Measurements from ENCODE around the gene PSMB3.
"Not testable (repeated sequence)": the region's sequence is repeated elsewhere in the genome, so short reads cannot be mapped to it uniquely, and the experiment has no call there.

The PSMB3 gene

DNA sequence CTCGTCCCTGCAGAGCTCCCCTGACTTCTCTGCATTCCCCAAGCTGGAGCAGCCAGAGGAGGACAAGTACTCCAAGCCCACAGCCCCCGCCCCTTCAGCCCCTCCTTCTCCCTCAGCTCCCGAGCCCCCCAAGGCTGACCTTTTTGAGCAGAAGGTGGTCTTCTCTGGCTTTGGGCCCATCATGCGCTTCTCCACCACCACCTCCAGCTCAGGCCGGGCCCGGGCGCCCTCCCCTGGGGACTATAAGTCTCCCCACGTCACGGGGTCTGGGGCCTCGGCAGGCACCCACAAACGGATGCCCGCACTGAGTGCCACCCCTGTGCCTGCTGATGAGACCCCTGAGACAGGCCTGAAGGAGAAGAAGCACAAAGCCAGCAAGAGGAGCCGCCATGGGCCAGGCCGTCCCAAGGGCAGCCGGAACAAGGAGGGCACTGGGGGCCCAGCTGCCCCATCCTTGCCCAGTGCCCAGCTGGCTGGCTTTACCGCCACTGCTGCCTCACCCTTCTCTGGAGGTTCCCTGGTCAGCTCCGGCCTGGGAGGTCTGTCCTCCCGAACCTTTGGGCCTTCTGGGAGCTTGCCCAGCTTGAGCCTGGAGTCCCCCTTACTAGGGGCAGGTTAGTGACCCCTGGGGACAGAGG is 36.1 kb upstream of the PSMB3 start:
- DNase-seq: no peak

DNA sequence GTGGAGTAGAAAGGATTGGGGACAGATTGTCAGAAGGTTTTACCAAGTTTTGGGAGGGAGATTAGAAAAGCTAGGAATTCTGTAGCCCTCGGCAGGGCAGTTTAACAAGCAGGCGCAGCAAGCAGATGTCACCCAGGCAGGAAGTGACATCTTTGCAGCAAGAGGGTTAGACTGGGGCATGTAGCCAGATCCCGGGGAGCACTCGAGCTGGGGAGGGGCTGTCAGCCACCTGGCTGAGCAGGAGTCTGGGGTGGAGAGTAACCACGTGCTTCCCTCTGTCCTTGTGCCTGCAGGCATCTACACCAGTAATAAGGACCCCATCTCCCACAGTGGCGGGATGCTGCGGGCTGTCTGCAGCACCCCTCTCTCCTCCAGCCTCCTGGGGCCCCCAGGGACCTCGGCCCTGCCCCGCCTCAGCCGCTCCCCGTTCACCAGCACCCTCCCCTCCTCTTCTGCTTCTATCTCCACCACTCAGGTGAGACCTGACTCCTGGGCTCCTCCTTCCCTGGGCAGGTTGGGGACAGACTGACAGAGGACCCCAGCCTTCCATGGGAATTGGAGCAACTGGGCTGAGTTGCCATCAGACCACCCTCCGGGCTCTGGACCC is 35.3 kb upstream of the PSMB3 start:
- no peak for DNase-seq

DNA sequence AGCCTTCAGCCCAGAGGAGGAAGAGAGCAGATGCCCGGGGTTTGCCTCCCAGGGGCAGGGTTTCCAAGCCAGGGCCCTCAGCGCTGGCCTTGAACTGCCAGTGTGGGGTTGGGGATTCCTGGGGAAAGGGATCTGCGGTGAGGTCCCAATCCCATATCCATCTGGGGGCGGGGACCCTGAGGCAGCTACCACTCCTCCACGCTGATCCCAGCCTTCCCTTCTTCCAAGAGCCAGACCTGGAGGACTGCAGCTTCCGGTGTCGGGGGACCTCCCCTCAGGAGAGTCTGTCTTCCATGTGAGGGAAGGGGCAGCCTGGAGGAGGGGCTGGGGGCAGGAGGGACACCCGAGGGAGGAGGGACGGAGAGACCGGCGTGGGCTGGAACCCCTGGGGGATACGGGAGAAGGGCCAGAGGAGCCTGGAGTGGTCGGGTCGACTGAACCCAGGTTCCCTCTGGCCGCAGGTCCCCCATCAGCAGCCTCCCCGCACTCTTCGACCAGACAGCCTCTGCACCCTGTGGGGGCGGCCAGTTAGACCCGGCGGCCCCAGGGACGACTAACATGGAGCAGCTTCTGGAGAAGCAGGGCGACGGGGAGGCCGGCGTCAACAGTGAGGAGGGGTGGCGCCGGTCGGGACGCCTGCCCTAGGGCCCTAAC is 33.1 kb upstream of the PSMB3 start:
- no peak for DNase-seq

DNA sequence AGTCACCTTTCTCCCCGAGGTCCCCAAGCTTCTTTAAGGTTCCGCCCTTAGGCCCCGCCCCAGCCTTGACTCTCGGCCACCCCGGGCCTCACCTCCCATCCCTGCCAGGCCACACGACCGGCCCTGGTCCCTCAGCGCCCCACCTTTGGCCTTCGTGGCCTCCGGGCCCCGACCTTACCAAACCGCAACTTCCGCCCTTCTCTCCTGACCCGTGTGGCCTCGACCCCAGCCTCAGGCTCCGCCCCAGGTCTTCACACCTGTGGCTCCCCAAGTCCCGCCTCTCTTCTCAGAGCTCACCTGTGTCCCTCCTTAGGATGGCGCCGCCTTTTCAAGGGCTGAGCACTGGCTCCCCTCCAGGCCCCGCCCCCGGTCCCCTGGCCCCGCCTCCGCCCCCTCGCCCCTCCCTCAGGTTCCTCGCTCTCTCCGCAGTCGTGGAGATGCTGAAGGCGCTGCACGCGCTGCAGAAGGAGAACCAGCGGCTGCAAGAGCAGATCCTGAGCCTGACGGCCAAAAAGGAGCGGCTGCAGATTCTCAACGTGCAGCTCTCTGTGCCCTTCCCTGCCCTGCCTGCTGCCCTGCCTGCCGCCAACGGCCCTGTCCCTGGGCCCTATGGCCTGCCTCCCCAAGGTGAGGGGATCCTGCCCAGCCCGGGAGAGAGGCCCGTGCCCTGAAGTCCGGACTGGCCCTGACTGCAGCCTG is 32.4 kb upstream of the PSMB3 start:
- peak in 1 of 2 experiments; percentile 27 for DNase-seq

DNA sequence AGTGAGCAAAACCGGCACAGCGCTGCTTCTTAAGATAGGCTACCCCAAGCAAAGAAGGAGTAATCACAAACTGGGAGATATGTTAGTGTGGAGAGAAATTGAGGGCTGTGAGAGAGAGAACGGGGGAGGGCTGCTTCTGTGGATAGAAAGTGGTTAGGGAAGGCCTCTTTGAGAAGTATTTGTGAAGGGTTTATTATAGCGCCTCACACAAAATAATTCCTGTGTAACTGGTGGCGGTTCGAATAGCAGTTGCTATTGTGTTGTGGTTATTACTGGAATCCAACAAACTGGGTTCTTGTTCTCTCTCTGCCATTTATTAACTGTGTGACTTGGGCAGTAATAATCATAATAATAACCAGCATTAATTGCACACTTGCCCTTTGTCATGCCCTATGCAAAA is 31.6 kb upstream of the PSMB3 start:
- DNase-seq: no peak

DNA sequence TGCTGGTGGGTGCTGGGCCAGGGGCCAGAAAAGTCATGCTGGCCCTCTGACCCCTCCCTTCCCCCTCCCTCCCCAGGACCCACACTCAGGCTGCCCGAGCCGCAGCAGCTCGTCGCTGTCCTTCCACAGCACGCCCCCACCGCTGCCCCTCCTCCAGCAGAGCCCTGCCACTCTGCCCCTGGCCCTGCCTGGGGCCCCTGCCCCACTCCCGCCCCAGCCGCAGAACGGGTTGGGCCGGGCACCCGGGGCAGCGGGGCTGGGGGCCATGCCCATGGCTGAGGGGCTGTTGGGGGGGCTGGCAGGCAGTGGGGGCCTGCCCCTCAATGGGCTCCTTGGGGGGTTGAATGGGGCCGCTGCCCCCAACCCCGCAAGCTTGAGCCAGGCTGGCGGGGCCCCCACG is 30.7 kb upstream of the PSMB3 start:
- no peak for DNase-seq

DNA sequence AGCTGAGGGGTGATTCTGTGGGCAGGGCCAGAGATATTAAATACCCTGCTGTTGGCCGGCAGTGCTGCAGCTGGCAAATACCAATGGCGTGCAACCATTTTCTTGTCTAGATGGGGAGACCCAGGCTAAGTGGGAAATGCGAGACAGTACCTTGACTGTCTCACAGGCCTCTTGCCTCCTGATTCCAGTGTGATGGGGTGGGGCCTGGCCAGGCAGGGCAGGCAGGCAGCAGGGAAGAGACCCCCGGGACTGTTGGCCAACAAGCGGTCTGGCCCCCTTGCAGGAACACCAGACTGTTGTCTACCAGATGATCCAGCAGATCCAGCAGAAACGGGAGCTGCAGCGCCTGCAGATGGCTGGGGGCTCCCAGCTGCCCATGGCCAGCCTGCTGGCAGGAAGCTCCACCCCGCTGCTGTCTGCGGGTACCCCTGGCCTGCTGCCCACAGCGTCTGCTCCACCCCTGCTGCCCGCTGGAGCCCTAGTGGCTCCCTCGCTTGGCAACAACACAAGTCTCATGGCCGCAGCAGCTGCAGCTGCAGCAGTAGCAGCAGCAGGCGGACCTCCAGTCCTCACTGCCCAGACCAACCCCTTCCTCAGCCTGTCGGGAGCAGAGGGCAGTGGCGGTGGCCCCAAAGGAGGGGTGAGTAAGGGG is 28.1 kb upstream of the PSMB3 start:
- DNase-seq: no peak

DNA sequence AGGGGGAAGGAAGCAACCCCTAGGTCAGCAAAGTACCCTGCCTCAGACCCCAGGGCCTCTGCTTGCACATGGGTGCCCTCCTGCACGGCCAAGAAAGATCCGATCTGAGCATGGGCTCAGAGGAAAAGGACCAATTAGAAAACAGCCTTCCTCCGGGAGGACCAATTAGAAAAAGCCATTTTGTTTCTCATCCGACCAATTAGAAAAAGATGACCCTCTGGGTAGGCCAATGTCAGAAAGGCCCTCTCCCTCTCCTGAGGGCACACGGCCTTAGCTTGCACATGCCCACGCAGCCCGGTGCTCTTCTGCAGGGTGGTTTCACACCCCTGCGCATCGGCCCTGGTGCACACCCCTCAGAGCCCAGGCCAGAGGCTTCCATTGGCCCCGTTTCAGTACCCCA is 27.5 kb upstream of the PSMB3 start:
- no peak for DNase-seq

DNA sequence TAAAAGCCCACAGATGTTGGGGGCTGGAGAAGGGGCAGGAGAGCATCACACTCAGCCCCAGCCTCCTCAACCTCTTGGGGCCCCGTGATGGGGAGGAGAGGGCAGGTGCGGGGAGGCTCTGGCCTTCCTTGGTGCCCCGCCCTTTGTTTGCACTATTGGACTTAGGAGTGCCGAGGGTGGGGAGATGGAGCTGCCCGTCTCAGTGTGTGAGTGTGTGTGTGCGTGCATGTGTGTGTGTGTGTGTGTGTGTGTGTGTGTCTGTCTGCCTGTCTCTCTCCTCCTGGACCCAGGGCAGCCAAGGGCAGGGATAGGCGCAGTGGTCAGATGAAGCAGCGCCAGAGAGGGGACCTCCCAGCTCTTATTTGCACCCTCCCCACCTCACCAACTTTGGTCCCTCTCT is 26.4 kb upstream of the PSMB3 start:
- DNase-seq: not testable (repeated sequence)

DNA sequence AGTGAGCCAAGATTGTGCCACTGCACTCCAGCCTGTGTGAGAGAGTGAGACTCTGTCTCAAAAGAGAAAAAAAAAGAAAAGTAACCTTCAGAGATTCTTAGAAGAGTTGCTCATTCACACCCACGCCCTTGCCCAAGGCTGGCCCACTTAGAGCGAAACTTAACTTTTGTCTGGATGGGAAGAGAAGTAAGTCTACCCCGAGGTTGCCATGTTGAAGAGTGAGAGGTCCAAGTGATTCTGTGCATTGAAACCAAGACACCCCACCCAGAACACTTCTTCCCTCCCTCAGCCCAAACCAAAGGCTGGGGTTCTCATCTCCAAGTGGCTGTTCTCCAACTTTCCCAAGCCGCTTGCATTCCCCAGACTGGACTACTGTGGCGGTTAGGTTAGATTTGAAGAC is 24.8 kb upstream of the PSMB3 start:
- no peak for DNase-seq

DNA sequence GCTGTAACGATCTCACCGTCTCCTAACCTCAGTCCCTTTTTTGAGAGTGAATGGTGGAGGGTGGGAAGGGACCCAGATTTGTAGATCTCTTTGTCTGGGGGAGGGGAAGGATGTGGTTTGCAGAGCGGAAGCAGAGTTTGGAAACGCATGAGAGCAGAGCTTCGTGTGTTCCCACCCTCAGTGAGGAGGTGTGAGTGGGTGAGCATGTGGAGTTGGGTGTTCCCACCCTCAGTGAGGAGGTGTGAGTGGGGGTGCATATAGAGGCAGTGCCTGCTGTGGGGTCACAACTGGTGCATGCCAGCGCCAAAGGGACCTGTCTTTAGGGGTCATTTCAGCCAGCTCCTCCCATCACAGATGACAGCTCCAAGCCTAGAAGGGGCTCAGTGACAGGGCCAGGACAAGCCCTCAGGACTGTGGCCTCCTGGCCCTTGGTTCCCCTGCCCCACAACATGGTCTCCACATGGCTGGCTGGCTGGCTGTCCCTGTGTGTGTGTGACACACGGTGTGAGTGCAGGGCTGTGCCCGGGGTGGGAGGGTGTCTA is 24.2 kb upstream of the PSMB3 start:
- no peak for DNase-seq

DNA sequence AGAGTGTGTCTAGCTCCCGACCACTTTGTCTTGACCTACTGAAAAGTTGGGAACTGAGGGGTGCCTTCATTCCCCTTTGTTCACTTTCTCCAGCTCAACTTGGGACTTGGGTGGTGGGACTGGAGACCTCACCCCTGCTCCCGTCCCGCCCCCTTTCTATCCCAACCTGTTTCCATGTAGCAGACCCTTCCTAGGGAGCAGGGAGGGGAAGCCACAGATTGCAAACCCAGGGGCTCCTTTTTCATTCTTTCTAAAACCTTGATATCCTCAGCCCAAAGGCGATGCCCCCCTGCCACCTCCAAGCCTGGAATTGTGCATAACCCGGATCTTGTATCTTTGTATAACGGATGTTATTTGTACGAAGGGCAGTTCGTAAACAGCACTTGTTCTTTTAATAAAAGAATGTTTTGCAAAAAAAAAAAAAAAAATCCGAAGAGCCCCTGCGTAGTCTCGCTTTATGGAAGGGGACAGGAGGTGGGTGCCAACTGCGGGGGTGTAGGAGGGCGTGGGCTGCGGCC is 23.1 kb upstream of the PSMB3 start:
- DNase-seq: no peak

DNA sequence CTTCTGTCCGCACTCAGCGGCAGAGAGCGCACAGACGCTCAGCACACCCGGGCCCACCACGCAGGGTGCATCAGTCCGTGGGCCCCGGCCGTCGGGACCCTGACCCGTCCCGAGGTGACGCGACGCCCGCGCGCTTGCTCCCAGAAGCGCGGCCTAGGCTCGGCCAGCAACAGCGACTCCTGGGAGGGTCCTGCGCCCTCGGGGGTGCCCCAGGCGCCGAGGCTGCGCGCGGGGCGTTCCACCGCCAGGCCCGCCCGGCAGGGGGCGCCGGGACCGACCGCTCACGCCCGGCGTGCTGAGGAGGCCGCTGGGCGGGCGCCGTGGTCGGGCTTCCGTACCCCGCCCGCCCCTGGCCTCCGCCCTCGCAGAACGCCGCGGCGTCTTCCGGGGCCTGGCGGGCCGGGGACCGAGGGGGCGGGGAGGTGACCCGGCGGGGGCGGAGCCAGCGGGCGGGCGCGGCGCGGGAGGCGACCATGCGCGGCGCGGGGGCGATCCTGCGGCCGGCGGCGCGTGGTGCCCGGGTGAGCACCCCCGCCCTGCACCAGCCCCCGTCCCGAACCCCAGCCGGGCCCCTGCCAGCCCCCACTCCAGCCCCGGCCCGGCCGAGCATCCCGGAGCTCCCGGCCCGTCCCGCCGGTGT is 22.5 kb upstream of the PSMB3 start, which contains the start of gene CISD3:
Gene CISD3 (plus strand): TSS at position 456 of the 640 bp plus-strand sequence. CDS start 18 bp downstream, at position 474.
- peak; percentile 40 to 92 for DNase-seq

DNA sequence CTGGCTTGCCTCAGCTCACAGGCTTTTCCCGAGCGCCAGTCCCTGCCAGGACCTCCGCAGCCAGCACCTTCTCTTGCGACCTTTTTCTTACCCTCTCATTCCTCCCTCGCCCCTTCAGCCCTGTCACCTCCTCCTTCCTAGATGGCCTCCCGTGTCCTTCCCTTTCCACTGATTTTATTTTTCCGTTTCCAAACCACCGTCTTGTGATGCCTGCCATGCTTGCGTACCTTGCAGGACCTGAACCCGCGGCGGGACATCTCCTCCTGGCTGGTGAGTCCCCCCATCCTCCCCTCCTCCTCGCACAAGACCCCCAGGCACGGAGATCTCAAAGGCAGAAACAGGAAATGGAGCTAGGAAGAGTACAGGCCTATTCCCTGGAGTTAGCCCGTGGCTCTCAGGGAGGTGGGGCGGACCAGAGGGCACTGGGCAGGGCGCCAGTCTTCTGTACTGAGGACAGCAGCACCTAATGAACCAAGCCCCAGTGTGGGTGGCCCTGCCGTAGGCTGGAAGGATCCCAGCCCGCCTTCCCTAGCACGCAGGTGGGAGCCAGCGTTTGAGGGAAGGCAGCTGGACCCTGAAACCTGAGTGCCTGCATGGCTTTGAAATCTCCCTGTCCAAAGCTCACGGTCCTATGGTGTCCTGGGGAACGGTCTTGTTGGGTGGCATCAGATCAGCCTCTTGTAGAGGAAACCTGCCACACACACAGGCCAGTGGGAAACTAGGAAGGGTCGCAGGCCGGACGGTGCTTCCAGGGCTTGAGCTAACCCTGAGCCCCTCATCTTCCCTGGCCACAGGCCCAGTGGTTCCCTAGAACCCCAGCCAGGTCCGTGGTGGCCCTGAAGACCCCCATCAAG is 21.8 kb upstream of the PSMB3 start:
- peak in 1 of 2 experiments; percentile 76 for DNase-seq

DNA sequence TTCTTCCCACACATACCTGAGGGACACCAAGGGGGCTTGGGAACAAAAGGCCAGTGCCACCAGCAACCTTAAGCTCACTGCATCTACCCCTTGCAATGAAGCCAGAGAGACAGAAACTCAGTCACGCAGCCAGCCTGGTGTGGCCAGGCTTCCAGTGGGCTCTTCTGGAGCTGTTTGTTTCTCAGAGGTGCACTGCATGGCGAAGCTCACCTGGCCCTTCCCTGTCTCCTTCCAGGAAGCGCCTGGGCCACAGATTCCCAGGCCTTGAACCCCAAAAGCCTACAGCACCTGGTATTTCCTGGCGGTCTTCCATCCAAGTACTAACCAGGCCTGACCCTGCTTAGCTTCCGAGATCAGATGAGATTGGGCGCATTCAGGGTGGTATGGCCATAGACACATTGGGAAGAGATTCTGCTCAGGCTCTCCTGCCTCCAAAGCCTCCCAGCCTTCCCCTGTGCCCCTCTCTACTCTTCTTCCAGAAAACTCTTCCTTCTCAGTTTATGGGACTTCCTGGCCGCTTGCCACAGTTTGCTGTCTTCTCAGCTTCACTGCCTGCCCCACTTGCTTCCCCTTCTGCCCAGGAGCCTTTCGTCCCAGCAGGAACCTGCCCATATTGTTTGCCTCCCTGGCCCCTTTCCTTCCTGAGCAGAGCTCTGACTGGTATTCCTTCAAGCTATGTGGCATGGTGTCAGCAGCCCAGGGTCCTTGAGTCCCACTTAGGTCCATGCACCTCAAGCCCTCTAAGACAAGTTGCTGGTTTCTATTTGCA is 20.8 kb upstream of the PSMB3 start:
- DNase-seq: no peak

DNA sequence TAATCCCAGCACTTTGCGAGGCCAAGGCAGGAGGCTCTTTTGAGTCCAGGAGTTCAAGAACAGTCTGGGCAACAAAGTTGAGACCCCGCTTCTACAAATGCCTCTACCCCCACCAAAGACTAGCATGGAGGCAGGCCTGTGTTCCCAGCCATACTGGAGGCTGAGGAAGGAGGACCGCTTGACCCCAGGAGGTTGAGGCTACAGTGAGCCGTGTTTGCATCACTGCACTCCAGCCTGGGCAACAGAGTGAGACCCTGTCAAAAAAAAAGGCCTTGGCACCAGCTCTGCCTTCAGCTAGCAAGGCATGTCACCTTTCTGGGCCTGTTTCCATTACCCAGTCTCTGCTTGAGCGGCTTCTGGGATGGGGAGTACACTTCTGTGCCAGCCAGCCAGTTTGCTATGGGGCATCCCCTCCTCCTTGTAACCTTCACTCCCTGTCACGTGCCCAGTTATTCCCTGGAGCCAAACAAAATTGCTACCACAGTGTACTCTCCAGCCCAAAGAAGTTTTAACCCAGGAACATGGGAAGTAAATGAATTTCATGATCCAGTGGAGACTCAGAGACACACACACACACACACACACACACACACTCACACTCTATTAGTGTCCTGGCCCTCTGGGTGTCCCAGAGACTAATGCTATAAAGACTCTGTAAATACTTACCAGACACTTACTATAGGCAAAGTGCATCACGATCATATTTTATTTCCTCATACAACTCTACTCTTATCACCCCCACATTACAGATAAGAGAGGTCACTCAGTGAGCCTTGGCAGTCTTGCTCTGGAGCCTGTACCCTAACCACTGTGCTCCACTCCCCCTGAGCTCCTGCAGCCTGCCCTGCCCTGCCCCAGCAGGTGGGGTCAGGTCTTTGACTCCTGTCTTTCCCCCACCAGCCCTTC is 19.9 kb upstream of the PSMB3 start:
- DNase-seq: no peak

DNA sequence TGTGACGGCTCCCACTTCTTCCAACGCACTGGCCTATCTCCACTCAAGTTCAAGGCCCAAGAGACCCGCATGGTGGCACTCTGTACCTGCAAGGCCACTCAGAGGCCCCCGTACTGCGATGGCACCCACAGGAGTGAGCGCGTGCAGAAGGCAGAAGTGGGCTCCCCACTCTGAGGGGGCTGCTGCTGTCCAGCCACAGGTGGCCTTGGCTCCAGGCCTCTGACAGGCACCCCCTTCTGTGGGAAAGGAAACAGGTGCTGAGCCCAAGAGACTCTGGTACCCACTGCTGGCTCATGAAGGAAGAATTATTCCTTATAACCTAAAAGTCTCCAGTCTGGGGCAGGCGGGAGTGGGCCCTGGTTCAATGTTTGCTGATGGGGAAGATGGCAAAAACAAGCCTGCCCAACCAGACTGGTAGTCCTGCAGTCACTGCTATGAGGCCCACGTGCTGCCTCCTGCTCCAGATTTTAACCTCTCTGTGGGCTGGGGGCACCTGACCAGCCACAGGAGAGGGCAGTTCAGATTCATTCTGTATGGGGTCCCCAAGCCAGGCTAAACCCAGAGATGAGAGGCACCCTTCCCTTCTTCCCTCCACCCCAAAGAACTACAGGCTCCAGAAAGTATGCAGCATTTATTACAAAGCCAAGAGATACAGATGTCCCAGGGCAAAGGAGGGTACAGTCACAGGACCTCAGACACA is 19.1 kb upstream of the PSMB3 start:
- DNase-seq: no peak
